IMR-90 (cell line): ENCODE results near the gene IL20.
A peak's percentile ranks its signal among the peaks of the same experiment; 100 is the strongest.

Source experiments
- BHLHE40 ChIP-seq: fragments of 150-350 bp; IDR thresholded peaks from 2 replicates; pipeline ENCODE4 v1.6.1; 2016; ENCODE audit warnings: mild to moderate bottlenecking, low read depth, low read length
- CEBPB ChIP-seq: IDR thresholded peaks from 2 replicates; pipeline ENCODE4 v1.6.1; 2012; ENCODE audit warnings: low read depth, low read length, improper control_type of control experiment
- CTCF ChIP-seq: conservative IDR thresholded peaks from 2 replicates; pipeline ENCODE4 v1.5.1; 2012; ENCODE audit warnings: mild to moderate bottlenecking, low read depth, low read length, improper control_type of control experiment
- ELK1 ChIP-seq: fragments of 150-350 bp; IDR thresholded peaks from 2 replicates; pipeline ENCODE4 v1.6.1; 2016; ENCODE audit warnings: low read depth, mild to moderate bottlenecking, low read length, moderate library complexity, borderline replicate concordance
- FOS ChIP-seq: fragments of 150-350 bp; IDR thresholded peaks from 2 replicates; pipeline ENCODE4 v1.6.1; 2016; ENCODE audit warnings: low read depth, low read length
- MAFK ChIP-seq: IDR thresholded peaks from 2 replicates; pipeline ENCODE4 v1.6.1; 2012; ENCODE audit warnings: low read depth, low read length, improper control_type of control experiment
- MAZ ChIP-seq: IDR thresholded peaks from 2 replicates; pipeline ENCODE4 v1.6.1; 2012; ENCODE audit warnings: low read depth, mild to moderate bottlenecking, low read length, improper control_type of control experiment, moderate library complexity, borderline replicate concordance
- MXI1 ChIP-seq: IDR thresholded peaks from 2 replicates; pipeline ENCODE4 v1.6.1; 2012; ENCODE audit warnings: low read depth, mild to moderate bottlenecking, low read length, moderate library complexity, borderline replicate concordance
- POLR2A ChIP-seq: IDR thresholded peaks from 2 replicates; pipeline ENCODE4 v1.6.1; 2012; ENCODE audit warnings: mild to moderate bottlenecking, low read depth, low read length
- RAD21 ChIP-seq: IDR thresholded peaks from 2 replicates; pipeline ENCODE4 v1.6.1; 2012; ENCODE audit warnings: low read length, improper control_type of control experiment
- RCOR1 ChIP-seq: IDR thresholded peaks from 2 replicates; pipeline ENCODE4 v1.6.1; 2012; ENCODE audit warnings: mild to moderate bottlenecking, low read length, improper control_type of control experiment; ENCODE audit not compliant: insufficient replicate concordance
- RFX5 ChIP-seq: IDR thresholded peaks from 2 replicates; pipeline ENCODE4 v1.8.0; 2012; ENCODE audit warnings: low read depth, mild to moderate bottlenecking, low read length, moderate library complexity
- SMC3 ChIP-seq: fragments of 150-350 bp; IDR thresholded peaks from 2 replicates; pipeline ENCODE4 v1.6.1; 2016; ENCODE audit warnings: low read depth, mild to moderate bottlenecking, antibody characterized with exemption, low read length, moderate library complexity
- USF2 ChIP-seq: fragments of 150-350 bp; IDR thresholded peaks from 2 replicates; pipeline ENCODE4 v1.6.1; 2017; ENCODE audit warnings: mild to moderate bottlenecking, antibody characterized with exemption, low read length, low read depth

GRCh38 chr1:206895837-206896242 lies 30.4 kb downstream of the IL20 start:
- TF ChIP-seq CTCF (no peak), RFX5 (no peak), MAFK (no peak), USF2 (no peak), POLR2A (no peak; the same call in 1 of the 2 replicates), MXI1 (no peak), FOS (0 out of 2 replicates have a peak, but pooled peaks have one; percentile 14), CEBPB (peak; percentile 59), RAD21 (no peak), RCOR1 (no peak), ELK1 (no peak), SMC3 (no peak), MAZ (0 out of 2 replicates have a peak, but pooled peaks have one; percentile 44), BHLHE40 (peak; percentile 3; the same call in 1 of the 2 replicates)
